MM.1S (cell line): ENCODE results near the gene PLEKHM3.

Experiments used
- DNase-seq: peaks from one replicate; pipeline ENCODE4 v3.0.0-alpha.2; 2015
- H2AFZ ChIP-seq: fragments of 300-600 bp; sonication (generic); 2 replicates; pipeline ENCODE4 v1.6.0; 2016; ENCODE audit warnings: antibody characterized with exemption, low read length
- H3F3A ChIP-seq: fragments of 300-600 bp; sonication (generic); 2 replicates; pipeline ENCODE4 v1.6.1; 2016; ENCODE audit warnings: mild to moderate bottlenecking, antibody characterized with exemption, low read length, moderate library complexity, mixed read lengths; ENCODE audit not compliant: insufficient read depth
- H3K27ac ChIP-seq: fragments of 300-600 bp; sonication (generic); 2 replicates; pipeline ENCODE4 v1.5.1; 2016; ENCODE audit warnings: mild to moderate bottlenecking, low read length
- H3K27me3 ChIP-seq: fragments of 300-600 bp; sonication (generic); replicated peaks from 2 replicates; pipeline ENCODE4 v1.6.0; 2016; ENCODE audit warnings: low read length; ENCODE audit not compliant: insufficient read depth
- H3K36me3 ChIP-seq: fragments of 300-600 bp; sonication (generic); replicated peaks from 2 replicates; pipeline ENCODE4 v1.6.1; 2016; ENCODE audit warnings: mild to moderate bottlenecking, low read length, mixed read lengths; ENCODE audit not compliant: insufficient read depth
- H3K4me1 ChIP-seq: fragments of 300-600 bp; sonication (generic); 2 replicates; pipeline ENCODE4 v1.6.1; 2016; ENCODE audit warnings: low read length, mixed read lengths
- H3K4me2 ChIP-seq: fragments of 300-600 bp; sonication (generic); 2 replicates; pipeline ENCODE4 v1.6.0; 2016; ENCODE audit warnings: low read depth, low read length
- H3K4me3 ChIP-seq: fragments of 300-600 bp; sonication (generic); 2 replicates; pipeline ENCODE4 v1.5.1; 2016; ENCODE audit warnings: low read length, mixed read lengths
- H3K79me2 ChIP-seq: fragments of 300-600 bp; sonication (generic); 2 replicates; pipeline ENCODE4 v1.6.1; 2016; ENCODE audit warnings: mixed run types, low read length, mixed read lengths
- H3K9ac ChIP-seq: fragments of 300-600 bp; sonication (generic); 2 replicates; pipeline ENCODE4 v1.6.1; 2016; ENCODE audit warnings: low read length, mixed read lengths
- H3K9me2 ChIP-seq: fragments of 300-600 bp; sonication (generic); replicated peaks from 2 replicates; pipeline ENCODE4 v1.6.1; 2016; ENCODE audit warnings: mild to moderate bottlenecking, low read length, mixed read lengths; ENCODE audit not compliant: insufficient read depth
- H3K9me3 ChIP-seq: fragments of 300-600 bp; sonication (generic); replicated peaks from 2 replicates; pipeline ENCODE4 v1.6.1; 2016; ENCODE audit warnings: mild to moderate bottlenecking, low read length, mixed read lengths; ENCODE audit not compliant: insufficient read depth
- H4K20me1 ChIP-seq: fragments of 300-600 bp; sonication (generic); 2 replicates; pipeline ENCODE4 v1.6.1; 2016; ENCODE audit warnings: mild to moderate bottlenecking, low read length, moderate library complexity, mixed read lengths; ENCODE audit not compliant: insufficient read depth
- EZH2 ChIP-seq: fragments of 300-600 bp; sonication (generic); optimal IDR thresholded peaks from 2 replicates; pipeline ENCODE3; 2017; ENCODE audit warnings: low read depth, mild to moderate bottlenecking, antibody characterized with exemption, low read length, mixed read lengths
- EZH2phosphoT487 ChIP-seq: fragments of 300-600 bp; sonication (generic); IDR thresholded peaks from 2 replicates; pipeline ENCODE4 v1.6.1; 2018; ENCODE audit warnings: antibody characterized with exemption, low read length
- TF ChIP-seq, protein P1 (sequence below): fragments of 300-600 bp; sonication (generic); IDR thresholded peaks from 2 replicates; pipeline ENCODE4 v1.5.1; 2016; ENCODE audit warnings: antibody characterized with exemption, low read length, mixed read lengths

The PLEKHM3 gene

GRCh38 chr2:207993151-207993763 lies 32.1 kb downstream of the PLEKHM3 start:
- Histone ChIP-seq H3K79me2 (no peaks in the 10 kb centered on the region), H3K9me2 (no peaks in the 10 kb centered on the region), H3K9ac (no peak overlapping the region), H2AFZ (no peak overlapping the region), H4K20me1 (no peaks in the 10 kb centered on the region), H3K27me3 (no peaks in the 10 kb centered on the region), H3K36me3 (no peaks in the 10 kb centered on the region), H3K4me1 (no peaks in the 10 kb centered on the region; the same call in 1 of the 2 replicates), H3K9me3 (no peaks in the 10 kb centered on the region), H3F3A (peaks cover 4% of the 10 kb centered on the region; the same call in 1 of the 2 replicates), H3K27ac (no peak overlapping the region), H3K4me3 (no peak overlapping the region), H3K4me2 (no peak overlapping the region)
- no peak for TF ChIP-seq EZH2phosphoT487
- TF ChIP-seq, protein P1, sequence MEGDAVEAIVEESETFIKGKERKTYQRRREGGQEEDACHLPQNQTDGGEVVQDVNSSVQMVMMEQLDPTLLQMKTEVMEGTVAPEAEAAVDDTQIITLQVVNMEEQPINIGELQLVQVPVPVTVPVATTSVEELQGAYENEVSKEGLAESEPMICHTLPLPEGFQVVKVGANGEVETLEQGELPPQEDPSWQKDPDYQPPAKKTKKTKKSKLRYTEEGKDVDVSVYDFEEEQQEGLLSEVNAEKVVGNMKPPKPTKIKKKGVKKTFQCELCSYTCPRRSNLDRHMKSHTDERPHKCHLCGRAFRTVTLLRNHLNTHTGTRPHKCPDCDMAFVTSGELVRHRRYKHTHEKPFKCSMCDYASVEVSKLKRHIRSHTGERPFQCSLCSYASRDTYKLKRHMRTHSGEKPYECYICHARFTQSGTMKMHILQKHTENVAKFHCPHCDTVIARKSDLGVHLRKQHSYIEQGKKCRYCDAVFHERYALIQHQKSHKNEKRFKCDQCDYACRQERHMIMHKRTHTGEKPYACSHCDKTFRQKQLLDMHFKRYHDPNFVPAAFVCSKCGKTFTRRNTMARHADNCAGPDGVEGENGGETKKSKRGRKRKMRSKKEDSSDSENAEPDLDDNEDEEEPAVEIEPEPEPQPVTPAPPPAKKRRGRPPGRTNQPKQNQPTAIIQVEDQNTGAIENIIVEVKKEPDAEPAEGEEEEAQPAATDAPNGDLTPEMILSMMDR: no peak
- no peak for TF ChIP-seq EZH2
- no peak for DNase-seq

GRCh38 chr2:207991944-207992343 lies 33.4 kb downstream of the PLEKHM3 start:
- Histone ChIP-seq H3K9ac (no peak overlapping the region), H3K4me2 (no peak overlapping the region), H4K20me1 (no peaks in the 10 kb centered on the region), H3F3A (peaks cover 4% of the 10 kb centered on the region; the same call in 1 of the 2 replicates), H3K9me3 (no peaks in the 10 kb centered on the region), H3K36me3 (no peaks in the 10 kb centered on the region), H3K79me2 (no peaks in the 10 kb centered on the region), H3K9me2 (no peaks in the 10 kb centered on the region), H3K27me3 (no peaks in the 10 kb centered on the region), H3K4me1 (no peaks in the 10 kb centered on the region; the same call in 1 of the 2 replicates), H3K27ac (no peak overlapping the region), H2AFZ (no peak overlapping the region), H3K4me3 (no peak overlapping the region)
- TF ChIP-seq EZH2phosphoT487: no peak
- TF ChIP-seq, protein P1: no peak
- TF ChIP-seq EZH2: no peak
- no peak for DNase-seq

- no peaks in the 10 kb centered on the region for H3K36me3 ChIP-seq
- H3K4me2 ChIP-seq: no peak overlapping the region
- TF ChIP-seq EZH2 (no peak), EZH2phosphoT487 (no peak)
- TF ChIP-seq, protein P1: no peak
- H3K9me3 ChIP-seq: no peaks in the 10 kb centered on the region
- H2AFZ ChIP-seq: no peak overlapping the region
- H3K27ac ChIP-seq: no peak overlapping the region
- no peaks in the 10 kb centered on the region for H4K20me1 ChIP-seq
- H3F3A ChIP-seq: peaks cover 4% of the 10 kb centered on the region; the same call in 1 of the 2 replicates
- H3K9me2 ChIP-seq: no peaks in the 10 kb centered on the region
- DNase-seq: no peak
- H3K4me3 ChIP-seq: no peak overlapping the region
- H3K9ac ChIP-seq: no peak overlapping the region
- H3K4me1 ChIP-seq: no peaks in the 10 kb centered on the region; the same call in 1 of the 2 replicates
- no peaks in the 10 kb centered on the region for H3K79me2 ChIP-seq
- no peaks in the 10 kb centered on the region for H3K27me3 ChIP-seq
These were observed 34.5 kb downstream of the PLEKHM3 start for GRCh38 chr2:207990784-207991183.
